H1 (cell line): ENCODE measurements around the gene TEKTIP1. TPM values are rescaled to one million over a fixed set of nuclear protein-coding genes. Genes with fewer than 3 reads are reported as not detected.

Experiments used
- CTCF ChIA-PET: fragments of 300-600 bp; sonication (Branson Sonifier 250); formaldehyde crosslinking; loops from one replicate; lab custom pipeline; 2021; ENCODE audit not compliant: partially characterized antibody; lab: Charles Lee
- POLR2A ChIA-PET: fragments of 300-600 bp; sonication (Branson Sonifier 250); formaldehyde crosslinking; loops from one replicate; lab custom pipeline; 2021; ENCODE audit warnings: inconsistent platforms; ENCODE audit not compliant: partially characterized antibody; lab: Charles Lee
- DNase-seq, 2 experiments: peaks; one replicate each; pipeline versions ENCODE4 v3.0.0 to v3.0.0-alpha.2; 2010 to 2022; ENCODE audit warnings: low spot score in 2 of 2, low read depth in 1 of 2, mixed read lengths in 1 of 2
- FAIRE-seq: peaks from 2 replicates; lab custom pipeline; 2011; peaks lifted over from hg19 to GRCh38; lab: Jason Lieb, UNC
- H2AFZ ChIP-seq: 2 replicates; pipeline ENCODE4 v1.8.1; 2012; ENCODE audit warnings: low read length, inconsistent platforms
- H2AK5ac ChIP-seq: 2 replicates; pipeline ENCODE4 v1.6.1; 2013; ENCODE audit warnings: low read depth, low read length
- H2BK120ac ChIP-seq: replicated peaks from 2 replicates; pipeline ENCODE3; 2013; ENCODE audit warnings: low read depth, low read length, inconsistent platforms
- H2BK12ac ChIP-seq: 2 replicates; pipeline ENCODE4 v1.6.1; 2013; ENCODE audit warnings: low read depth, low read length
- H2BK15ac ChIP-seq: 2 replicates; pipeline ENCODE4 v1.6.1; 2013; ENCODE audit warnings: low read length
- H2BK20ac ChIP-seq: 2 replicates; pipeline ENCODE4 v1.6.1; 2013; ENCODE audit warnings: low read length
- H2BK5ac ChIP-seq: 2 replicates; pipeline ENCODE4 v1.6.1; 2013; ENCODE audit warnings: low read depth, low read length
- H3K14ac ChIP-seq: 2 replicates; pipeline ENCODE4 v1.6.1; 2013; ENCODE audit warnings: inconsistent platforms; ENCODE audit not compliant: insufficient read length
- H3K18ac ChIP-seq: 2 replicates; pipeline ENCODE4 v1.6.1; 2013; ENCODE audit warnings: low read length; ENCODE audit errors: extremely low read depth
- H3K23ac ChIP-seq: 2 replicates; pipeline ENCODE4 v1.6.1; 2013; ENCODE audit warnings: inconsistent platforms; ENCODE audit not compliant: insufficient read length
- H3K23me2 ChIP-seq: 2 replicates; pipeline ENCODE4 v1.6.1; 2013; ENCODE audit warnings: low read depth, low read length
- H3K27ac ChIP-seq: 2 replicates; pipeline ENCODE4 v1.6.1; 2011; ENCODE audit warnings: low read depth, low read length, inconsistent platforms
- H3K27me3 ChIP-seq, 4 experiments: replicated peaks in 1 of 4; 1 replicate in 1 of 4; 2 replicates in 3 of 4; pipeline versions ENCODE4 v1.6.1 to v1.8.1; 2011 to 2013; ENCODE audit warnings: low read length in 3 of 4, mild to moderate bottlenecking in 3 of 4, inconsistent platforms in 2 of 4, mixed read lengths in 2 of 4, moderate library complexity in 1 of 4; ENCODE audit not compliant: control insufficient read depth in 3 of 4, insufficient read depth in 3 of 4; ENCODE audit errors: extremely low read depth in 1 of 4
- H3K36me3 ChIP-seq, 4 experiments: 2 replicates each; pipeline versions ENCODE4 v1.6.1 to v1.8.1; 2011 to 2013; ENCODE audit warnings: mild to moderate bottlenecking in 4 of 4, low read length in 3 of 4, moderate library complexity in 2 of 4, control low read depth in 1 of 4, inconsistent platforms in 1 of 4; ENCODE audit not compliant: insufficient read depth in 4 of 4, control insufficient read depth in 2 of 4
- H3K4ac ChIP-seq: replicated peaks from 2 replicates; pipeline ENCODE3; 2013; ENCODE audit warnings: low read length, low read depth, mixed read lengths, inconsistent platforms; ENCODE audit not compliant: insufficient read length
- H3K4me1 ChIP-seq, 4 experiments: replicated peaks in 1 of 4; 1 replicate in 1 of 4; 2 replicates in 3 of 4; pipeline versions ENCODE4 v1.6.1 to v1.8.1; 2011 to 2013; ENCODE audit warnings: low read length in 3 of 4, inconsistent platforms in 2 of 4, mixed read lengths in 1 of 4; ENCODE audit not compliant: insufficient read depth in 4 of 4, control insufficient read depth in 3 of 4
- H3K4me2 ChIP-seq, 2 experiments: 2 replicates each; pipeline versions ENCODE4 v1.6.1 to v1.8.1; 2011 to 2013; ENCODE audit warnings: low read depth in 2 of 2, low read length in 2 of 2, control low read depth in 1 of 2, inconsistent platforms in 1 of 2, mild to moderate bottlenecking in 1 of 2; ENCODE audit not compliant: insufficient read depth in 1 of 2
- H3K4me3 ChIP-seq, 4 experiments: fragments of 200-600, 300-600 bp in 1 of 4; sonication (generic), shearing (Covaris generic), sonication (Bioruptor Twin) in 1 of 4; 2 replicates each; pipeline versions ENCODE4 v1.5.1 to v1.8.1; 2011 to 2016; ENCODE audit warnings: low read length in 4 of 4, low read depth in 3 of 4, control low read depth in 2 of 4, inconsistent platforms in 2 of 4, mild to moderate bottlenecking in 2 of 4, mixed read lengths in 1 of 4, moderate library complexity in 1 of 4; ENCODE audit not compliant: insufficient read depth in 2 of 4; ENCODE audit errors: extremely low read depth in 1 of 4
- H3K56ac ChIP-seq: replicated peaks from 2 replicates; pipeline ENCODE3; 2013; ENCODE audit warnings: low read depth, mild to moderate bottlenecking, mixed read lengths, low read length, inconsistent platforms; ENCODE audit not compliant: insufficient read length
- H3K79me1 ChIP-seq: 2 replicates; pipeline ENCODE4 v1.6.1; 2013; ENCODE audit warnings: low read depth, low read length, control low read depth
- H3K79me2 ChIP-seq, 2 experiments: 2 replicates each; pipeline versions ENCODE4 v1.6.1 to v1.8.1; 2012 to 2013; ENCODE audit warnings: low read length in 2 of 2, mild to moderate bottlenecking in 2 of 2, inconsistent platforms in 1 of 2; ENCODE audit not compliant: insufficient read depth in 2 of 2, control insufficient read depth in 1 of 2
- H3K9ac ChIP-seq, 4 experiments: replicated peaks in 1 of 4; 1 replicate in 1 of 4; 2 replicates in 3 of 4; pipeline versions ENCODE4 v1.6.1 to v1.8.1; 2011 to 2013; ENCODE audit warnings: low read depth in 3 of 4, low read length in 3 of 4, control low read depth in 2 of 4, mild to moderate bottlenecking in 2 of 4, moderate library complexity in 2 of 4, inconsistent platforms in 1 of 4; ENCODE audit errors: extremely low read depth in 1 of 4
- H3K9me3 ChIP-seq, 2 experiments: 2 replicates each; pipeline versions ENCODE4 v1.6.1 to v1.8.1; 2012 to 2013; ENCODE audit warnings: mild to moderate bottlenecking in 2 of 2, moderate library complexity in 2 of 2, control low read depth in 1 of 2, inconsistent platforms in 1 of 2, low read depth in 1 of 2, low read length in 1 of 2, mixed read lengths in 1 of 2; ENCODE audit not compliant: insufficient read depth in 2 of 2
- H4K20me1 ChIP-seq, 2 experiments: replicated peaks in 1 of 2; 2 replicates each; pipeline versions ENCODE3 to v1.8.1; 2011 to 2013; ENCODE audit warnings: inconsistent platforms in 2 of 2, low read length in 2 of 2, mild to moderate bottlenecking in 1 of 2; ENCODE audit not compliant: insufficient read depth in 2 of 2, control insufficient read depth in 1 of 2
- H4K5ac ChIP-seq: 2 replicates; pipeline ENCODE4 v1.6.1; 2013; ENCODE audit warnings: low read length, low read depth, mixed read lengths, inconsistent platforms; ENCODE audit not compliant: insufficient read length
- H4K8ac ChIP-seq: 2 replicates; pipeline ENCODE4 v1.8.0; 2013; ENCODE audit warnings: mild to moderate bottlenecking, moderate library complexity, low read length, inconsistent platforms; ENCODE audit not compliant: insufficient read depth; ENCODE audit errors: extremely low read depth
- H4K91ac ChIP-seq: replicated peaks from 2 replicates; pipeline ENCODE3; 2013; ENCODE audit warnings: low read length, mixed read lengths, inconsistent platforms; ENCODE audit not compliant: insufficient read length
- ASH2L ChIP-seq: fragments of 200-600, 300-600 bp; sonication (generic); IDR thresholded peaks from one replicate; pipeline ENCODE4 v1.7.1; 2017; ENCODE audit warnings: low read length
- BRCA1 ChIP-seq: IDR thresholded peaks from 2 replicates; pipeline ENCODE4 v1.6.1; 2012; ENCODE audit warnings: low read depth, low read length, improper control_type of control experiment
- CEBPB ChIP-seq: IDR thresholded peaks from 2 replicates; pipeline ENCODE4 v1.6.1; 2012; ENCODE audit warnings: low read depth, low read length
- CHD2 ChIP-seq: IDR thresholded peaks from 2 replicates; pipeline ENCODE4 v1.6.1; 2012; ENCODE audit warnings: low read length, improper control_type of control experiment
- CREB1 ChIP-seq: IDR thresholded peaks from 2 replicates; pipeline ENCODE4 v1.6.1; 2012; ENCODE audit warnings: inconsistent platforms
- EGR1 ChIP-seq: IDR thresholded peaks from 2 replicates; pipeline ENCODE4 v1.6.1; 2011; ENCODE audit warnings: low read depth, low read length, borderline replicate concordance
- FOSL1 ChIP-seq: IDR thresholded peaks from 2 replicates; pipeline ENCODE4 v1.6.1; 2011; ENCODE audit warnings: mild to moderate bottlenecking, low read depth, low read length, moderate library complexity; ENCODE audit not compliant: insufficient read depth
- HDAC6 ChIP-seq: IDR thresholded peaks from one replicate; pipeline ENCODE4 v1.7.1; 2012; ENCODE audit warnings: low read depth, mild to moderate bottlenecking, inconsistent platforms, low read length, moderate library complexity
- KDM4A ChIP-seq: IDR thresholded peaks from one replicate; pipeline ENCODE4 v1.7.1; 2012; ENCODE audit warnings: low read depth, mild to moderate bottlenecking, moderate library complexity, low read length, inconsistent platforms; ENCODE audit not compliant: severe bottlenecking
- KDM5A ChIP-seq: fragments of 200-600 bp; IDR thresholded peaks from 2 replicates; pipeline ENCODE4 v1.7.1; 2012; ENCODE audit warnings: mild to moderate bottlenecking, low read length, inconsistent platforms, mixed read lengths
- POLR2AphosphoS5 ChIP-seq: IDR thresholded peaks from 2 replicates; pipeline ENCODE4 v1.6.1; 2011; ENCODE audit warnings: low read depth, low read length
- SP1 ChIP-seq: IDR thresholded peaks from 2 replicates; pipeline ENCODE4 v1.6.1; 2011; ENCODE audit warnings: low read depth, low read length
- SP4 ChIP-seq: IDR thresholded peaks from 2 replicates; pipeline ENCODE4 v1.6.1; 2012; ENCODE audit warnings: low read length, inconsistent platforms
- YY1 ChIP-seq: IDR thresholded peaks from 2 replicates; pipeline ENCODE4 v1.6.1; 2011; ENCODE audit warnings: low read depth, mild to moderate bottlenecking, low read length
- WGBS, 2 experiments: shearing (Covaris generic) in 1 of 2; methylation state at CpG; one replicate each; pipeline versions ENCODE4 v1.1.6 to v1.1.7; 2013 to 2015; ENCODE audit warnings: low lambda C conversion rate in 2 of 2, mixed read lengths in 2 of 2, inconsistent platforms in 1 of 2, low coverage in 1 of 2, missing lambda C conversion rate in 1 of 2; ENCODE audit not compliant: insufficient replicate concordance in 2 of 2, insufficient coverage in 1 of 2, insufficient read length in 1 of 2; ENCODE audit errors: extremely low coverage in 1 of 2, missing lambda C conversion rate in 1 of 2; 5-methylcytosine and 5-hydroxymethylcytosine counted together
- polyA plus RNA-seq, 7 experiments: library from polyadenylated mRNA; depleted of rRNA in 3 of 7; stranded (reverse) in 5 of 7; unstranded in 2 of 7; fragments of >200 nt in 5 of 7; fragments of 200-250 nt in 2 of 7; gene quantifications; 1 replicate in 5 of 7; 2 replicates in 1 of 7; 4 replicates in 1 of 7; pipeline versions ENCODE4 v1.2.1 to v1.2.3, GENCODE V29; 2011 to 2013; ENCODE audit warnings: missing spikeins in 2 of 7, mixed read lengths in 2 of 7
- total RNA-seq: library from RNA; stranded (reverse); fragmentation: NEBNext Ultra II Directional; extraction: Animal tissue kit (Norgen Biotek cat#: 25700); gene quantifications from 2 replicates; pipeline ENCODE4 v1.2.1, GENCODE V29; 2021

Gene TEKTIP1
- total and polyA plus RNA-seq, 2 of the 8 experiments (the other 6 are each of a cell fraction or from before 2014, with no cell fraction given) = 1.1 TPM; not detected in 1

GRCh38 chr19:3573858-3574637, 35.1 kb downstream of the TEKTIP1 start:
- TF ChIP-seq HDAC6 (no peak), SP1 (peak; percentile 87), FOSL1 (no peak), EGR1 (no peak), ASH2L (no peak), CEBPB (no peak), POLR2AphosphoS5 (no peak), CREB1 (peak; percentile 19; the same call in 1 of the 2 replicates), KDM5A (no peak), BRCA1 (no peak), KDM4A (no peak), CHD2 (no peak), YY1 (peak; percentile 64; the same call in 1 of the 2 replicates), SP4 (peak; percentile 96)
- POLR2A ChIA-PET = interaction anchor here (0.6 to 2.2 kb wide), 6 partner anchors 15 to 411 kb away, joined by 3 to 5 read pairs (median 3); partner anchors contain the start of genes EEF2 and MFSD12
- Histone ChIP-seq H3K9ac (no peak overlapping the region; a peak in 1 of 7 replicates), H3K36me3 (no peaks in the 10 kb centered on the region), H3K23ac (no peak overlapping the region), H2BK20ac (no peak overlapping the region), H4K20me1 (peaks cover 3 to 8% of the 10 kb centered on the region in 2 experiments), H3K23me2 (peaks cover 21% of the 10 kb centered on the region; the same call in 1 of the 2 replicates), H2BK12ac (no peak overlapping the region), H3K9me3 (no peaks in the 10 kb centered on the region), H4K5ac (peak overlapping the region; percentile 93), H4K8ac (peak overlapping the region; percentile 90; the same call in 1 of the 2 replicates), H3K4me3 (peak overlapping the region; percentile 66 to 97 (median 82)), H3K27ac (no peak overlapping the region), H3K79me2 (no peaks in the 10 kb centered on the region), H3K4me2 (peak overlapping the region; percentile 70 to 77), H3K4me1 (peaks cover 3 to 17% (median 12%) of the 10 kb centered on the region in 4 experiments; a peak in 6 of 7 replicates), H4K91ac (no peak overlapping the region), H3K56ac (no peak overlapping the region), H2BK5ac (peak overlapping the region; percentile 93), H3K18ac (peak overlapping the region; percentile 97; the same call in 1 of the 2 replicates), H3K14ac (no peak overlapping the region), H2BK120ac (no peak overlapping the region), H2AFZ (no peak overlapping the region), H3K4ac (no peak overlapping the region), H3K27me3 (peaks cover 0 to 3% (median 0%) of the 10 kb centered on the region in 4 experiments; a peak in 1 of 7 replicates), H2BK15ac (no peak overlapping the region), H2AK5ac (no peak overlapping the region), H3K79me1 (no peaks in the 10 kb centered on the region)
- FAIRE-seq (peak; percentile 69), DNase-seq (peak; percentile 97 to 100)
- 28% methylated on average over 40 of the region's 55 CpGs; no CpG with 5 or more reads in 1 of the 2 experiments for WGBS, 2 experiments
- CTCF ChIA-PET = interaction anchor here (0.7 to 6.6 kb wide), 8 partner anchors 9 to 118 kb away, joined by 3 to 51 read pairs (median 4); partner anchors contain the start of gene GIPC3
